HG02870 (cell line): ENCODE measurements around the gene SLC9A3.
"Not testable (repeated sequence)": the region's sequence is repeated elsewhere in the genome, so short reads cannot be mapped to it uniquely, and the experiment has no call there.

Source experiments
- ATAC-seq: cut with Tn5 transposase; IDR thresholded peaks from one replicate; pipeline ENCODE4 v1.9.1; 2021; ENCODE audit warnings: mild to moderate bottlenecking, moderate library complexity; ENCODE audit not compliant: unreplicated experiment

Gene SLC9A3

GRCh38 chr5:511476-511875, 12.8 kb downstream of the SLC9A3 start:
- no peak for ATAC-seq

GRCh38 chr5:510521-510920, 13.7 kb downstream of the SLC9A3 start:
- ATAC-seq, result no peak

GRCh38 chr5:509611-510185, 14.6 kb downstream of the SLC9A3 start:
- no peak for ATAC-seq

GRCh38 chr5:507986-508575, 16.2 kb downstream of the SLC9A3 start:
- ATAC-seq, result not testable (repeated sequence)

GRCh38 chr5:505951-506525, 18.2 kb downstream of the SLC9A3 start:
- ATAC-seq, result no peak

GRCh38 chr5:504326-505154, 19.7 kb downstream of the SLC9A3 start:
- no peak for ATAC-seq

- ATAC-seq, result no peak
Observed at GRCh38 chr5:502325-503079, 21.7 kb downstream of the SLC9A3 start.

- ATAC-seq, result no peak
Observed at GRCh38 chr5:501831-502184, 22.4 kb downstream of the SLC9A3 start.

GRCh38 chr5:501105-501830, 23.0 kb downstream of the SLC9A3 start:
- no peak for ATAC-seq

GRCh38 chr5:500491-500890, 23.8 kb downstream of the SLC9A3 start:
- no peak for ATAC-seq

GRCh38 chr5:499233-500209, 24.7 kb downstream of the SLC9A3 start:
- ATAC-seq, result no peak

- no peak for ATAC-seq
Observed at GRCh38 chr5:497871-498509, 26.3 kb downstream of the SLC9A3 start.

- ATAC-seq, result no peak
Observed at GRCh38 chr5:497090-497700, 27.1 kb downstream of the SLC9A3 start.

GRCh38 chr5:496028-496427, 28.2 kb downstream of the SLC9A3 start:
- ATAC-seq, result no peak

- ATAC-seq, result no peak
Observed at GRCh38 chr5:494667-495255, 29.5 kb downstream of the SLC9A3 start.

GRCh38 chr5:493758-494157, 30.5 kb downstream of the SLC9A3 start:
- no peak for ATAC-seq

- ATAC-seq, result no peak
Observed at GRCh38 chr5:493119-493701, 31.0 kb downstream of the SLC9A3 start.
